Cardiac muscle cell (in vitro differentiated cells and primary cell): Measurements from ENCODE around the gene S100A16. TPM values are rescaled to one million over a fixed set of nuclear protein-coding genes. Genes with fewer than 3 reads are reported as not detected.

ENCODE experiments used
- DNase-seq, 2 donors: peaks; one replicate each; pipeline versions ENCODE4 v3.0.0 to v3.0.0-alpha.2; 2010 to 2017; ENCODE audit warnings: low read depth in 1 of 2, low spot score in 1 of 2
- H3K27ac ChIP-seq: fragments of 200-600 bp; sonication (generic); 2 replicates; pipeline ENCODE4 v1.5.1; 2016
- H3K27me3 ChIP-seq: fragments of 200-600 bp; sonication (generic); 2 replicates; pipeline ENCODE4 v1.6.0; 2016; ENCODE audit warnings: control low read depth
- H3K36me3 ChIP-seq: fragments of 200-600 bp; sonication (generic); 2 replicates; pipeline ENCODE4 v1.5.1; 2016; ENCODE audit warnings: control low read depth
- H3K4me1 ChIP-seq: fragments of 200-600 bp; sonication (generic); 2 replicates; pipeline ENCODE4 v1.8.1; 2017; ENCODE audit warnings: low read depth, mild to moderate bottlenecking, mixed run types
- H3K4me3 ChIP-seq: fragments of 200-600 bp; sonication (generic); 2 replicates; pipeline ENCODE4 v1.5.1; 2016; ENCODE audit warnings: mild to moderate bottlenecking
- H3K9me3 ChIP-seq: fragments of 200-600 bp; sonication (generic); 2 replicates; pipeline ENCODE4 v1.5.1; 2017; ENCODE audit warnings: low read depth, mild to moderate bottlenecking, control low read depth
- polyA plus RNA-seq: library from polyadenylated mRNA; unstranded; fragments of >200 nt; fragmentation: Nextera tagmentation; extraction: Ambion mirVana; gene quantifications from 2 replicates; pipeline ENCODE4 v1.2.1, GENCODE V29; 2016
- total RNA-seq: library from RNA; depleted of rRNA; stranded (reverse); fragments of >200 nt; gene quantifications from 2 replicates; pipeline ENCODE4 v1.2.3, GENCODE V29; 2016
- TF ChIP-seq, protein P1 (sequence below): IDR thresholded peaks from 2 replicates; pipeline ENCODE4 v1.5.1; 2012; ENCODE audit warnings: low read depth, mild to moderate bottlenecking, low read length

S100A16 gene
- total and polyA plus RNA-seq, 2 experiments from 2014 or later = 59.7 to 110 TPM

DNA sequence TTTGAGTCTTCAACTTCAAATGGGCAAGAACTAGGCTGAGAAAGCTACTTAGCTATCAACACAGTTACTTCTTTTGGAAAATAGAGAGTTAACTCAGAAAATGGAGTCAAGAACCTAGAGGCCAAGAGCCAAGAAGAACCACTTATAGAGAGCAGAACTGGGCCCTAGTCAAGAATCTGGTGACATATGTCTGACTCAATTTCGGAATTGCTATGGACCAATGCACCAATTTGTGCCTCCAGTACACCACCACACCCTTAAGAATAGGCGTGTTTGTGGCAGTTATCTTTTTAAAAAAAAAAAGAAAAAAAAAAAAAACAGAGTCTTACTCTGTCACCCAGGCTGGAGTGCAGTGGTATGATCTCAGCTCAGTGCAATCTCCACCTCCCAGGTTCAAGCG lies 55.1 kb downstream of the S100A16 start:
- TF ChIP-seq, protein P1, sequence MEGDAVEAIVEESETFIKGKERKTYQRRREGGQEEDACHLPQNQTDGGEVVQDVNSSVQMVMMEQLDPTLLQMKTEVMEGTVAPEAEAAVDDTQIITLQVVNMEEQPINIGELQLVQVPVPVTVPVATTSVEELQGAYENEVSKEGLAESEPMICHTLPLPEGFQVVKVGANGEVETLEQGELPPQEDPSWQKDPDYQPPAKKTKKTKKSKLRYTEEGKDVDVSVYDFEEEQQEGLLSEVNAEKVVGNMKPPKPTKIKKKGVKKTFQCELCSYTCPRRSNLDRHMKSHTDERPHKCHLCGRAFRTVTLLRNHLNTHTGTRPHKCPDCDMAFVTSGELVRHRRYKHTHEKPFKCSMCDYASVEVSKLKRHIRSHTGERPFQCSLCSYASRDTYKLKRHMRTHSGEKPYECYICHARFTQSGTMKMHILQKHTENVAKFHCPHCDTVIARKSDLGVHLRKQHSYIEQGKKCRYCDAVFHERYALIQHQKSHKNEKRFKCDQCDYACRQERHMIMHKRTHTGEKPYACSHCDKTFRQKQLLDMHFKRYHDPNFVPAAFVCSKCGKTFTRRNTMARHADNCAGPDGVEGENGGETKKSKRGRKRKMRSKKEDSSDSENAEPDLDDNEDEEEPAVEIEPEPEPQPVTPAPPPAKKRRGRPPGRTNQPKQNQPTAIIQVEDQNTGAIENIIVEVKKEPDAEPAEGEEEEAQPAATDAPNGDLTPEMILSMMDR = no peak
- H3K4me3 ChIP-seq = no peak overlapping the region

More for the DNA sequence above, 55.1 kb downstream of the S100A16 start:
- Histone ChIP-seq H3K4me1 (peaks cover 12% of the 10 kb centered on the region), H3K9me3 (no peaks in the 10 kb centered on the region), H3K27me3 (no peaks in the 10 kb centered on the region), H3K36me3 (no peaks in the 10 kb centered on the region), H3K27ac (no peak overlapping the region)
- DNase-seq = no peak

Other genes with a start within 250 kb of the S100A16 start
- gene S100A12, start 237.5 kb downstream of the S100A16 start, total RNA-seq = not detected in 2 replicates
- not detected in 2 replicates for gene S100A12, start 237.5 kb downstream of the S100A16 start, polyA plus RNA-seq
- gene S100A8, start 222.1 kb downstream of the S100A16 start, total RNA-seq = 1.9 TPM in 1 of 2 replicates, not detected in the other
- 4.4 and 12.2 TPM in 2 replicates for gene S100A8, start 222.1 kb downstream of the S100A16 start, polyA plus RNA-seq
- gene S100A7A, start 196.6 kb downstream of the S100A16 start, total RNA-seq = not detected in 2 replicates
- gene S100A7A, start 196.6 kb downstream of the S100A16 start, polyA plus RNA-seq = not detected in 2 replicates
- gene S100A7, start 152.5 kb downstream of the S100A16 start, total RNA-seq = not detected in 2 replicates
- not detected in 2 replicates for gene S100A7, start 152.5 kb downstream of the S100A16 start, polyA plus RNA-seq
- gene S100A6, start 77.1 kb downstream of the S100A16 start, total RNA-seq = 13.7 and 23.1 TPM in 2 replicates
- 40.7 and 54.7 TPM in 2 replicates for gene S100A6, start 77.1 kb downstream of the S100A16 start, polyA plus RNA-seq
- gene S100A5, start 72.2 kb downstream of the S100A16 start, total RNA-seq = not detected in 2 replicates
- gene S100A5, start 72.2 kb downstream of the S100A16 start, polyA plus RNA-seq = 0.31 and 0.52 TPM in 2 replicates
- gene S100A4, start 67.3 kb downstream of the S100A16 start, total RNA-seq = 74.1 and 89.4 TPM in 2 replicates
- gene S100A4, start 67.3 kb downstream of the S100A16 start, polyA plus RNA-seq = 129 and 133 TPM in 2 replicates
- gene S100A3, start 63.9 kb downstream of the S100A16 start, total RNA-seq = 1.8 TPM in 1 of 2 replicates, not detected in the other
- 0.42 and 0.86 TPM in 2 replicates for gene S100A3, start 63.9 kb downstream of the S100A16 start, polyA plus RNA-seq
- 0.35 TPM in 1 of 2 replicates, not detected in the other for gene S100A2, start 47.3 kb downstream of the S100A16 start, total RNA-seq
- 2.3 and 3.7 TPM in 2 replicates for gene S100A2, start 47.3 kb downstream of the S100A16 start, polyA plus RNA-seq
- gene S100A14, start 3.2 kb upstream of the S100A16 start, total RNA-seq = 0.51 TPM in 1 of 2 replicates, not detected in the other
- 0.70 and 1.9 TPM in 2 replicates for gene S100A14, start 3.2 kb upstream of the S100A16 start, polyA plus RNA-seq
- gene S100A13, start 14.4 kb upstream of the S100A16 start, total RNA-seq = 98.4 and 101 TPM in 2 replicates
- 192 and 250 TPM in 2 replicates for gene S100A13, start 14.4 kb upstream of the S100A16 start, polyA plus RNA-seq
- gene S100A1, start 15.3 kb upstream of the S100A16 start, total RNA-seq = 2.2 and 7.6 TPM in 2 replicates
- 0.42 TPM in 1 of 2 replicates, not detected in the other for gene S100A1, start 15.3 kb upstream of the S100A16 start, polyA plus RNA-seq
- 71.0 and 78.0 TPM in 2 replicates for gene CHTOP, start 20.9 kb upstream of the S100A16 start, total RNA-seq
- gene CHTOP, start 20.9 kb upstream of the S100A16 start, polyA plus RNA-seq = 94.3 and 104 TPM in 2 replicates
- gene SNAPIN, start 45.6 kb upstream of the S100A16 start, total RNA-seq = 56.1 and 83.4 TPM in 2 replicates
- gene SNAPIN, start 45.6 kb upstream of the S100A16 start, polyA plus RNA-seq = 113 and 115 TPM in 2 replicates
- gene ILF2, start 57.9 kb upstream of the S100A16 start, total RNA-seq = 174 and 200 TPM in 2 replicates
- 276 and 294 TPM in 2 replicates for gene ILF2, start 57.9 kb upstream of the S100A16 start, polyA plus RNA-seq
- 1.1 and 1.4 TPM in 2 replicates for gene NPR1, start 65.6 kb upstream of the S100A16 start, total RNA-seq
- 1.7 and 3.9 TPM in 2 replicates for gene NPR1, start 65.6 kb upstream of the S100A16 start, polyA plus RNA-seq
- 45.4 and 73.5 TPM in 2 replicates for gene INTS3, start 114.9 kb upstream of the S100A16 start, total RNA-seq
- gene INTS3, start 114.9 kb upstream of the S100A16 start, polyA plus RNA-seq = 39.7 and 60.5 TPM in 2 replicates
- 20.7 and 27.7 TPM in 2 replicates for gene SLC27A3, start 162.3 kb upstream of the S100A16 start, total RNA-seq
- 30.6 and 46.7 TPM in 2 replicates for gene SLC27A3, start 162.3 kb upstream of the S100A16 start, polyA plus RNA-seq